Fibroblast of pulmonary artery (primary cell): Measurements from ENCODE around the gene SEC24D.

ENCODE experiments used
- DNase-seq: peaks from one replicate; pipeline ENCODE4 v3.0.0-alpha.2; 2010; ENCODE audit warnings: low read depth
- H3K4me3 ChIP-seq: replicated peaks from 2 replicates; pipeline ENCODE4 v1.5.1; 2011; ENCODE audit warnings: low read depth, mild to moderate bottlenecking, control low read depth, low read length, moderate library complexity
- CTCF ChIP-seq: IDR thresholded peaks from 2 replicates; pipeline ENCODE4 v1.5.1; 2011; ENCODE audit warnings: mild to moderate bottlenecking, control low read depth, low read length, inconsistent platforms; ENCODE audit errors: missing control alignments

SEC24D gene

GRCh38 chr4:118714682-118715081 lies 121.2 kb downstream of the SEC24D start:
- no peak for TF ChIP-seq CTCF
- H3K4me3 ChIP-seq, result no peak overlapping the region
- no peak for DNase-seq

- no peak for TF ChIP-seq CTCF
- no peak overlapping the region for H3K4me3 ChIP-seq
- DNase-seq, result no peak
Observed at GRCh38 chr4:118712872-118713271, 123.1 kb downstream of the SEC24D start.

- no peak for DNase-seq
- H3K4me3 ChIP-seq, result no peak overlapping the region
- TF ChIP-seq CTCF, result no peak
Observed at GRCh38 chr4:118711052-118711451, 124.9 kb downstream of the SEC24D start.

GRCh38 chr4:118703118-118703517 lies 132.8 kb downstream of the SEC24D start:
- TF ChIP-seq CTCF, result no peak
- no peak for DNase-seq
- H3K4me3 ChIP-seq, result no peak overlapping the region

- DNase-seq, result peak; percentile 94
- H3K4me3 ChIP-seq, result peak within 1 kb of the TSS; percentile 99
- no peak for TF ChIP-seq CTCF
Observed at GRCh38 chr4:118684873-118685811, 150.8 kb downstream of the SEC24D start, which contains the start of gene METTL14. Gene METTL14 (plus strand): TSS chr4:118685392. CDS start chr4:118685535, 143 bp downstream.

- H3K4me3 ChIP-seq, result no peak overlapping the region
- no peak for DNase-seq
- no peak for TF ChIP-seq CTCF
Observed at GRCh38 chr4:118683513-118683912, 152.4 kb downstream of the SEC24D start.

GRCh38 chr4:118682928-118683327 lies 153.0 kb downstream of the SEC24D start:
- peak; percentile 63 for TF ChIP-seq CTCF
- DNase-seq, result peak; percentile 49
- no peak overlapping the region for H3K4me3 ChIP-seq
